Measurements from ENCODE around the gene SUSD2.
"Not testable (repeated sequence)": the region's sequence is repeated elsewhere in the genome, so short reads cannot be mapped to it uniquely, and the experiment has no call there.

The SUSD2 gene

GRCh38 chr22:24189249-24190158 lies 8.2 kb downstream of the SUSD2 start:
- no peak for DNase-seq (ENCODE audit: low read depth)

- no peak for DNase-seq (ENCODE audit: low read depth)
Measured at GRCh38 chr22:24190159-24190540, 8.9 kb downstream of the SUSD2 start.

- no peak for DNase-seq (ENCODE audit: low read depth)
Measured at GRCh38 chr22:24190596-24191208, 9.4 kb downstream of the SUSD2 start.

- no peak for DNase-seq (ENCODE audit: low read depth)
Measured at GRCh38 chr22:24191381-24191841, 10.1 kb downstream of the SUSD2 start.

- no peak for DNase-seq (ENCODE audit: low read depth)
Measured at GRCh38 chr22:24191893-24192292, 10.6 kb downstream of the SUSD2 start.

GRCh38 chr22:24198682-24199052 lies 17.4 kb downstream of the SUSD2 start:
- no peak for DNase-seq (ENCODE audit: low read depth)

- peak; percentile 68 for DNase-seq (ENCODE audit: low read depth)
Measured at GRCh38 chr22:24200619-24201212, 19.4 kb downstream of the SUSD2 start.

- no peak for DNase-seq (ENCODE audit: low read depth)
Measured at GRCh38 chr22:24201681-24202614, 20.7 kb downstream of the SUSD2 start.

GRCh38 chr22:24203856-24204255 lies 22.6 kb downstream of the SUSD2 start:
- DNase-seq (ENCODE audit: low read depth) = not testable (repeated sequence)

GRCh38 chr22:24205438-24206195 lies 24.3 kb downstream of the SUSD2 start:
- DNase-seq (ENCODE audit: low read depth) = no peak

GRCh38 chr22:24206460-24207263 lies 25.4 kb downstream of the SUSD2 start:
- DNase-seq (ENCODE audit: low read depth) = not testable (repeated sequence)

GRCh38 chr22:24207264-24208011 lies 26.2 kb downstream of the SUSD2 start:
- no peak for DNase-seq (ENCODE audit: low read depth)

GRCh38 chr22:24208012-24208749 lies 26.9 kb downstream of the SUSD2 start:
- DNase-seq (ENCODE audit: low read depth) = peak; percentile 90

- no peak for DNase-seq (ENCODE audit: low read depth)
Measured at GRCh38 chr22:24209016-24209415, 27.7 kb downstream of the SUSD2 start.

- DNase-seq (ENCODE audit: low read depth) = no peak
Measured at GRCh38 chr22:24209687-24210086, 28.4 kb downstream of the SUSD2 start.

GRCh38 chr22:24210409-24210808 lies 29.1 kb downstream of the SUSD2 start:
- DNase-seq (ENCODE audit: low read depth) = not testable (repeated sequence)

GRCh38 chr22:24211716-24212115 lies 30.4 kb downstream of the SUSD2 start:
- DNase-seq (ENCODE audit: low read depth) = not testable (repeated sequence)

GRCh38 chr22:24213111-24213510 lies 31.8 kb downstream of the SUSD2 start:
- DNase-seq (ENCODE audit: low read depth) = not testable (repeated sequence)

Data from non-pigmented ciliary epithelial cell (primary cell).